Amniotic epithelial cell (primary cell): ENCODE data around the gene SPTBN1.
A peak's percentile ranks its signal among the peaks of the same experiment; 100 is the strongest.
"Not testable (repeated sequence)": the region's sequence is repeated elsewhere in the genome, so short reads cannot be mapped to it uniquely, and the experiment has no call there.

Source experiments
- DNase-seq: peaks from one replicate; pipeline ENCODE4 v3.0.0-alpha.2; 2010; ENCODE audit warnings: low read depth

SPTBN1 gene

DNA sequence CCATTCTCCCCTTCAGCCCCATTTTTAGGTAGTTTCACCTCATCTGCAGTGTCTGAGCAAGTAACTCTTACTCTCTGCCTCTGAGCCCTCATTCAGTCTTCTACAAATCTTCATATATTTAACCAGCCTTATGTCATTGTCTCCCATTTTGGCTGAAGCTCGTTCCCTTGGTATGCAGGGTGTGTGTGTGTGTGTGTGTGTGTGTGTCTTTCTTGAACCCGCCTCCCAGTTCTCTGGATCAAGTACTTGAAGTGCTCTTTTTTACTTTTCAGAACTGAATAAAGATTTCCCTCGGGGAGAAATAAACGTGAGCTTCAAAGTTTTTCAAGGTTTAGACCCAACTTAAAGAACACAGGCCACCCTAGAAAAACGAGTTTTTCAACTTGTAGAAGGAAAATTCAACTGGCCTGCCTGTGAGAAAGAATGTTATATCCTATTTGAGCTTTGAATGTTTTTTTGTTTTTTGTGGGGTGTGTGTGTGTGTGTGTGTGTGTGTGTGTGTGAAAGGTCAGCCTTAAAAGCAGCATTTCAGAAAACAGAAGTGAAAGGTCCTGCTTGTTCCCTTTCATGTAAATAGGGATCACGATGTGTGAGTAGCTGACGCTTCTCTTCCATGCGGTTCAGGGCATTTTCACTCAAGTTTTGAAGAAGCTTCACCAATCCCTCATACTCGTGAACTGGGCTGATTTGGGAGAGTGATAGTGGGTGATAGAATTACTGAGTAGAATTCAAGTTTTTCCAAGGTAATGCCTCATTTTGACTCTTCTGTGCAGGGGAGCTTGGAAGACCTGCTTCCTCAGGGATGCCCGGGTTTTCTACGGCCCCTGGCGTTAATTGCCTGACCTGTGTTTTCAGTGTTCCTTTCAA lies 216.7 kb downstream of the SPTBN1 start:
- peak; percentile 30 for DNase-seq

DNA sequence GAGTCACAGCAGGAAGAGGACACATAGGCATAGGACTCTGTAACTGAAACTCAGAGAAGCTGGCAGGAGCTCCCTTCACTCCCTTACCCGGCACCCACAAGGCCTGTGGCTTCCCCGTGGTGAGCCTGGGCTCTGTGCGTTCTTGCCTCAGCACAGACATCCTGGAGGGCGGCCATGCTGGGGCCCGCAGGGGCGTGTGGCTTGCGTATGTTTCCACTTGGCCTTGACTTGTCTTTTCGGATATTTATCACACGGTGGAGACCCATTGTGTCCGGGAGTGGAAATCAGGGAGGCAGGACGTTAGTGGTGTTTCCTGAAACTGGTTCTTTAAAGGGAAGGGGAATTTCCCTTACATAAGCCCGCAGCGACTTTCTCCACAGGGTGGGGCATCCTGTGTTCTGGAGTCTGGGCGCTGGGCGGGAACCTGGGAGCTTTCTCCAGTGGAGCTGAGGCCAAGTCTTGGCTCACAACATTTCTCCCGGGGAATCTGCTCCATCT lies 217.4 kb downstream of the SPTBN1 start:
- DNase-seq, result peak; percentile 83

DNA sequence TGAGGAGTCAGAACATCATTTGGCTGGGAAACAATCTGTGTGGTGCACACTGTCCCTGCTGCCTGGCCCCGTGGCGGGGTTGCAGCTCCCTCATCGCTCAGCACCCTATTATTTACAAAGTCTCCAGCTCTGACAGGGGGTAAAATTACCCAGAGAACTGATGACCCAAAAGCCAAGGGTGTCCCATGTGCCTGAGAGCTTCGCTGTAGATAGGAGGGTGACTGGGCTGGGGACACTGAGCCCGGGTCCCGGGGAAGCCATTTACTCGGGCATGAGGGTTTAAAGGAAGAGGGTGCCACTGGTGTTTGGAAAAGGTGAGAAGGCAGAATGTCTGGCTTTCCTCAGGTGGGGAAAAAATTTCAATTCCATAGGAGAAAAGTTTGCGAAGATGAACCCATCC lies 219.2 kb downstream of the SPTBN1 start:
- DNase-seq, result no peak

DNA sequence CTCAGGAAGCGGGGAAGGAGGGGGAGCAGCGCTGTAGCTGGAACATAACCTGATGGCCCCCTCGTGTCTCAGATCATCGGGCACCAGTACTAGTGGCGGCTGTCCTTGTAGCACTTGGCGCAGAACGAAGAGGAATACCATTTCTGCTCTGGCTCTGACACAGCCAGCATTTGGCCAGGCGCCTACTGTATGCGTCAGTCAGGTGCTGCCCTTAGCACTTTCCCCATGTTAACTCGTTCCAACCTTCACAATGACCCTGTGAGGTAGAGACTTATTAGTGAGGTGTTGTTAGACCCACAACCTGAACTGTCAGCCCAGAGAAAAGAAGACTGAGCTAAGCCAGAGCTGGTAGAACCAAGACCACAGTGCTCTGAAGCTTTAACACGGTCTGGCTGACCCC lies 219.6 kb downstream of the SPTBN1 start:
- no peak for DNase-seq

DNA sequence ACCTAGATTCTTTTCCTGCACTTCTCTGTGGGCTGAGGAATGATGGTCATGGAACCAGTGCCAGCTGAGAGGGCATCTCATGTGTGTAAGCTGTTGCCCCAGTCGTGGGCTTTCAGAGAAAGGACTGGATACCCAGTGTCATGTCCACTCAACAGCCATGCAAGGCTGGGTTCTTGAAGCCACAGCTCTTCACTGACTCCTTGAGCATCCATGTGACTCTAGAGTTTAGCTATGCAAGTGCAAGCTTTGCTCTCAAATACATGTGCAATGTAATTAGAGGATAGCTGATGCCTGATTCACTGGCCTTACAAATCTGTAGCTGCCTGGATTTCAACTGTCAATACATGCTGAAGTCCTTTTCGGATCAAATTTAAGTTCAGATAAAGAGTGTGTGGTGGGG lies 220.5 kb downstream of the SPTBN1 start:
- peak; percentile 27 for DNase-seq

DNA sequence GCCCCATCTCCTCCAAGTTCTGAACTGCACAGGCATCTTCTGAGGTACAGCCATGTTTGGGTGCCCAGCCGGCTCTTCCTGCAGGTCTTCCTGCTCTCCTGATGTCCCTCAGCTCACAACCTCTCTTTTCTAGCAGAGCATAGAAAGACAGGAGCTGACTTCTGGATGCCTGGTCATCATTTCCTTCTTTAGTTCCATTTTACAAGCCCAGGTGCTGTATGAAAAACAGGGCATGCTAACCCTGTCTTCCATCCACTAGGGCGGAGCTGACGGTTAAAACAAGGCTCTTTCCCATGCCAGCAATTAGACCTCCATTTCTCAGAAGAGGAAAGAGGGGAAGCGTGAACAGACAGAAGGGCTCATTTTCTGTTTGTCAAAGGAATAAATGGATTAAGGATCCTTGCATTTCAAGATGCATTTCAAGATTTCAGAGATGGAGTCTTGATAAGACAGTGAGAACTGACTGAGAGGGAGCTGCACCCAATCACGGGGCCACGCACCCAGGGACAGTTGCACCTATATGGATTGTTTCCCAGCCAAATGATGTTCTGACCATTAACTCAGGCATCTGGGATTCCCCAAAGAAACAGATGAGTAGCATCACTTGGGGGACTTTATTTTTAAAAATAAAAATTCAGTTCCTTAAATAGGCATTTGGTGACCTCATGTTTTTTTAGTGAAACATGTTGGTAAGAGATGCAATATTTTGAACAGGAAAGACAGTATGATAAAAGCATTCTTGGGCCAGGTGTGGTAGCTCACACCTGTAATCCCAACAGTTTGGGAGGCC lies 221.5 kb downstream of the SPTBN1 start:
- no peak for DNase-seq

DNA sequence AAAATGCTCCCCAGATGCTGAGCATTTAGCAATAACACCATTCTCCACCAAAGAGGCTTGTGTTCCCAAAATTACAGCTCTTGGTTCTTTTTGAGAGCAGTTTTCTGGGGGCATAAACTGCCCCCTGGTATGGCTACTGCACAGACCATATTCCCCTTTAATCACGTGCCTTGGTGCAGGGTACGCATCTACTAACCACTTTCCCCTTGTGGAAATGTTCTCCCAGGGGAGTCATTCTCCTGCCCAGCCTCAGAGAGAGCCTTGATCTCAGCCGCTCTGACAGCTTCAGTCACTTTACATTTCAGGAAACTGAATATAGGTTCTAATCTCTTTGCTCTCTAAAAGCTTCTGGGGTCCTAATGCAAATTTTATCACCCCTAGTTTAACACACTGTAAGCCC lies 222.6 kb downstream of the SPTBN1 start:
- no peak for DNase-seq

DNA sequence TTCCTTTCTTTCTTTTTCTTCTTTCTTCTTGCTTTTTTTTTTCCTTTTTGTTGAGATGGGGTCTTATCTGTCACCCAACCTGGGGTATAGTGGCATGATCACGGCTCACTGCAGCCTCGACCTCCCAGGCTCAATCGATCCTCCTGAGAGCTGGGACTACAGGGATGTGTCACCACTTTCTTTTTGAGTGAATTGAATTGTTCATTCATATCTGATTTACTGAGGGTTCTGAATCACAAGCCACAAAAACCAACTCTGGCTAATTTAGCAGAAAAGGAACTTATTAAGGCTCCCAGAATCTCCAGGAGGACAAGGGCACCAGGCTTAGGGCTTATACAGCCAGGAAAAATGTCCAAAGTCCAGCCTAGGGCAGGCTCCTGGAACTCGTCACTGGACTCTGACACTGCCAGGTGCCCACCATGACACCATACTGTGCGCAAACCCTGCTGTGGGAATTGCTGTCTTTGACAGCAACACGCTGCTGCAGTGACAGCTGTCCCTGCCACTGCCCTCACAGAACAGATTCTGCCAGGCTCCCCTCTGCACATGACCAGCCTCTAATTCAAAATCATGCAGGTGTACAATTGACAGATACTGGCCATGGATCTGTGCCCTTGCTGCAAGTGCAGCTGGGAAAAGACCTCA lies 224.4 kb downstream of the SPTBN1 start:
- DNase-seq, result peak; percentile 39

DNA sequence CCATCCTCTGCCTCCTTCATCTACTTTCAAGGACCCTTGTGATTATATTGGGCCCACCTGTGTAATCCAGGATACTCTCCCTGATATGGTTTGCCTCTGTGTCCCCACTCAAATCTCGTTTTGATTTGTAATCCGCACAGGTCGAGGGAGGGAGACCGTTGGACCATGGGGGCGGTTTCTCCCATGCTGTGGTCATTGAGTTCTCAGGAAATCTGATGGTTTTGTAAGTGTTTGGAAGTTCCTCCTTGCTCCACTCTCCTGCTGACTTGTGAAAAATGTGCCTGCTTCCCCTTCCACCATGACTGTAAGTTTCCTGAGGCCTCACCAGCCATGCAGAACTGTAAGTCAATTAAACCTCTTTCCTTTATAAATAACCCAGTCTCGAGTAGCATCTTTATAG lies 225.3 kb downstream of the SPTBN1 start:
- no peak for DNase-seq

DNA sequence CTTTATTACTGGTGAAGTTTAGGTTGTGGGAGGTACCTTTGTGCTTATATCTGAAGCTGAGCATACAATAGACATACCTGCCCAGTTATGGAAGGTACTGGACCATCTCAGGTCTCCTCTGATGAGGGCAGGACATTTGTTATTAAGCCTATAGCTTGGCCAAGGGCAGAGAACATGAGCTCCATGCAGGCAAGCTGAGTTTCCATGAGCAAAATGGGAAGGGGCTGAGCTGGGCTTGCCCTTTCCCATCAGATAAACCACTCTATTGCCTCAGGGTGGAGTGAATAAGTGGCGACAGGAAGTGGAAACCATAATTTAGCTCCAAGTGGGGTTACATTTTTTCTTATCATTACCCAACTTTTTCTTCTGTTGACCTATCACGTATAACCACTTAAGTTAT lies 227.5 kb downstream of the SPTBN1 start:
- no peak for DNase-seq

DNA sequence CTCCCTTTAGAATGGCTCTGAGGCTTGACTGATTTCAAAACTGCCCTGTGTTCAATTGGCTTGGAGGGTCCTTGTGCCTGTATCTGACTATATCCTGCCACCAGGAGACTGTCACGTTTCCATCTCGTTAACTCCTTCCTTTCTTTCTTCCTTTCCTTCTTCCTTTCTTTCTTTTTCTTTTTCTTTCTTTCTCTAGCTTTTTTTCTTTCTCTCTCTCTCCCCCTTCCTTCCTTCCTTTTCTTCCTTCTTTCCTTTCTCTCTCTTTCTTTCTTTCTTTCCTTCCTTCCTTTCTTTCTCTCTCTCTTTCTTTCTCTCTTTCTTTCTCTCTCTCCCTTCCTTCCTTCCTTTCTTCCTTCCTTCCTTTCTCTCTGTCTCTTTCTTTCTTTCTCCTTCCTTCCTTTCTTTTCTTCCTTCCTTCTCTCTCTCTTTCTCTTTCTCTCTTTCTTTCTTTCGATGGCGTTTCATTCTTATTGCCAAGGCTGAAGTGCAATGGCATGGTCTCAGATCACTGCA lies 229.2 kb downstream of the SPTBN1 start:
- DNase-seq, result no peak

DNA sequence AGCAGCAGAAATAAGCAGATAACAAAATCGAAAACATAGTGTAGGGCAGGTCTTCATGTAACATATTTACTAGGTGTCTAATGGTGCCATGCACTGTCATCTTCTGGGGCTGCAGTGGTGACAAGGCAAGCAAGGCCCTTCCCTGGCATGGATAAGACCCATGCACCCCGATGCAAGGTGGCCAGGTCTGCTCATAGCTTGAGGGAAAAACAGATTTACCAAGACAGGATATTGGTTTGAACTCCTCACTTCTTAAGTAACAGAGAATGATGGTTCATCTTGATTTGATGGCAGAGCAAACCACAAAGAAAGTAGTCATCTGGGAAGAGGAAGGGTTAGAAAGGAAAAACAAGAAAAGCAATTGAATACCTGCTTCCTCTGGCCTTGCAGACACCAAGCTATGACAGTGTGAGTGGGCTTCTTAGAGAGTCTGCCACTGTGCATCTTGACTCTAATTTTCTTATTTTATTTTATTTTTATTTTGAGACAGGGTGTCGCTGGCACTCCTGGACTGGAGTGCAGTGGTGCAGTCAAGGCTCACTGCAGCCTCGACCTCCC lies 231.5 kb downstream of the SPTBN1 start:
- peak; percentile 33 for DNase-seq

DNA sequence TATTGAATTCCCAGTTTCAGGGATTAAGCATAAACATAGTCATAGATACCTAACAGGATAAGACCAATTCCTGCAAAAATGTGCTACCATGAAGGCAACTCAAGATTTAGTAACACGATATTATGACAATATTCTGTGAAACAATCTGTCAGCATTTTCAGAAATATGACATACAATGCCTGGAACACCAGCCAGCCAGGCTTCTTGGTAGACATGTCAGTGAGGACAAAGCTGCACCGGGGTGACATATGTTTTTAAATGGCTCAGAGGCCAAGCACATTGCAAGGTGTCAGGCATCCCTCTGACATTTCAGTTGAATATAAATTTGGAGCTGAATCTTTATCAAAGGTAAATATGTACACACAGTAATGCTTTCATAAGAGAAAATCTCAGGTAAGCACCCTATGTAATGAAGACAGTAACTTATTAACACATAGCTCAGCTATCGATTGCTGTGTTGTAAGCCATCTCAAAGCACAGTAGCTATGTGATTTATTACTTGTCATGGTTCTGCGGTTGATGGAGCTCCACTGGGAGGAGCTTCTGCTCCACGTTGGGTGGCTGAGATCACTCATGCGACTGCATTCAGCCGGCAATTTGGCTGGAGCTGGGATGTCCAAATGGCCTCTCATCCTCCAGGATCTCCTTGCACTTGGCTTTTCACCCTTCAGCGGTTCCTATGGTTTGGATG lies 235.5 kb downstream of the SPTBN1 start:
- DNase-seq, result peak; percentile 15

DNA sequence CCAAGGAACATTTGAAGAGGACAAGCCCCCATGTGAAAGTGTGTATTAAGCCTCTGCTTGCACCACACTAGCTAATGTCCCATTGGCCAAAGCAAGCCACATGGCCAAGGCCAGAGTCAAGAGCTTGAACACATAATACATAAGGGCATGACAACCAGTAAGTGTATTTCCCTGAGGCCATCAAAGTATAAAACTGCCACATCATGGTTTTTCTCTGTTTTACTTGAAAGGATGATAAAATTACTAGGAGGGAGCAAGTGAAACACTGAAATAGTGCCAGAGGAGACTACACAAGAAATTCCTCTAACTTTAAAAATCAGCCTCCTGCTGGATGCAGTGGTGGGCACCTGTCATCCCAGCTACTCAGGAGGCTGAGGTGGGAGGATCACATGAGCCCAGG lies 236.4 kb downstream of the SPTBN1 start:
- DNase-seq, result no peak

DNA sequence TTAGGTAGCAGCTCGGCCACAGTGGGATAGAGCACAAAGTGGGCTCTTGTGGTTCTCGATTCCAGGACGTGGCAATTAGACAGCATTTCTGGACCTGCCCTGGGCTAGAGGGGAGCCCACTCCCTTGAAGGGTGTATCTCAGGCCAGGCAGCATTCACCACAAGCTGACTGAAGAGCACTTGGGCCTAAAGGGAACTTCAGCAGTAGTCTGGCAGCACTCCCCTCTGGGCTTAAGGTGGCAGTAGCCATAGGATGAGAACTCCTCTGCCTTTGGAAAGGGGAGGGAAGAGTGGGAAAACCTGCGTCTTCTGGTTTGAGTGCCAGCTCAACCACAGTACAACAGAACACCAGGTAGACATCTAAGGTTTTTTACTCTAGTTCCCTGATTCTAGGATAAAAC lies 239.3 kb downstream of the SPTBN1 start:
- DNase-seq, result no peak

DNA sequence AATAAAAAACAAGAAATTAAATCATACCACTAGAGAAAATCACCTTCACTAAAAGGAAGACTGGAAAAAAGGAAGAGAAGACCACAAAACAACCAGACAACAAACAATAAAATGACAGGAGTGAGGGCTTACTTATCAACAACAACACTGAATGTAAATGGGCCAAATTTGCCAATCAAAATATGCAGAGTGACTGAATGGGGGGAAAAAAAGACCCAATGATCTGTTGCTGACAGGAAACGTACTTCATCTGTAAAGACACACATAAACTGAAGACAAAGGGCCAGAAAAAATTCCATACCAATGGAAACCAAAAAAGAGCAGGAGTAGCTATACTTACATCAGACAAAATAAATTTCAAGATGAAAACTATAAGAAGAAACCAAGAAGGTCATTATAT lies 241.8 kb downstream of the SPTBN1 start:
- DNase-seq, result no peak

DNA sequence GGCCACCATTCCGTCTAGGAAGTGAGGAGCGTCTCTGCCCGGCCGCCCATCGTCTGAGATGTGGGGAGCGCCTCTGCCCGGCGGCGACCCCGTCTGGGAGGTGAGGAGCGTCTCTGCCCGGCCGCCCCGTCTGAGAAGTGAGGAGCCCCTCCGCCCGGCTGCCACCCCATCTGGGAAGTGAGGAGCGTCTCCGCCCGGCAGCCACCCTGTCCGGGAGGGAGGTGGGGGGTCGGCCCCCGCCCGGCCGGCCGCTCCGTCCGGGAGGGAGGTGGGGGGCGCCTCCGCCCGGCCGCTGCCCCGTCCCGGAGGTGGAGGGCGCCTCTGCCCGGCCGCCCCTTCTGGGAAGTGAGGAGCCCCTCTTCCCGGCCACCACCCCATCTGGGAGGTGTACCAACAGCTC lies 242.8 kb downstream of the SPTBN1 start:
- not testable (repeated sequence) for DNase-seq

DNA sequence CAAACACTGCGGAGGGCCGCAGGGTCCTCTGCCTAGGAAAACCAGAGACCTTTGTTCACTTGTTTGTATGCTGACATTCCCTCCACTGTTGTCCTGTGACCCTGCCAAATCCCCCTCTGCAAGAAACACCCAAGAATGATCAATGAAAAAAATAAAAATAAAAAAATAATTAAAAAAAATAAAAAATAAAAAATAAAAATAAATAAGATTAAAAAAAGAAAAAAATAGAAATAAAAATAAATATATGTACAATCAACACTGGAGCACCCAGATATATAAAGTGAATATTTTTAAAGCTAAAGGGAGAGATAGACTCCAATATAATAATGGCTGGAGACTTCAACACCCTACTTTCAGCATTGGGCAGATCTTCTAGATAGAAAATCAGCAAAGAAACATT lies 243.5 kb downstream of the SPTBN1 start:
- DNase-seq, result no peak

DNA sequence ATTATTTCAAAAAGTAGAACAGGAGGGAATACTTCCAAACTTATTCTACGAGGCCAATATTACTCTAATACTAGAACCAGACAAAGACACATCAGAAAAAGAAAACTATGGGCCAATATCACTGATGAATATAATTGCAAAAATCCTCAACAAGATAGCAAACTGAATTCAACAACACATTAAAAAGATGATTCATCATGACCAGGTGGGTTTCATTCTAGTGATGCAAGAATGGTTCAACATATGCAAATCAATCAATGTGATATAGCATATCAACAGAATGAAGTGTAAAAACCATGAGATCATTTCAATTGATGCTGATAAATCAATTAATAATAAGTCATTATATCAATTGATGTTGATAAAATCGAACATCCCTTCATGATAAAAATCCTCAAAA lies 244.9 kb downstream of the SPTBN1 start:
- DNase-seq, result peak; percentile 49

DNA sequence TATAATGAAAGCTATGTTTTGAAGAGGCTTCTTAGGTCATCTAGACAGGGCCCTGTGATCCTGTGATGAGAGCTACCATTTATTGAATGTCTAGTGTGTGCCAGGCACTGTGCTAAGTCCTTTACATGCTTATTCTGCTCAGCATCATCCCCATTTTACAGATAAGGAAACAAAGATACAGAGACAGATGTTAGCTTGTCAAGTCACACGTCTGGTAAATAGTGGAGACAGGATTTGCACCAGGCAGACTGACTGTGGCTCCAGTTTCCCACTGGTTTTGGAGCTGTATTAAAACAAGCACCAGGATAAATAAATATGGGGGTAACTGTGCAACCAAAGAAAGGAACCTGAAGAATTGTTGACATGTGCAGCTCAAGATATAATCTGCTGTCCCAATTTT lies 248.1 kb downstream of the SPTBN1 start:
- no peak for DNase-seq
